HL-60/S4 (cell line): ENCODE measurements around the gene ITGB2.

Experiments used
- in situ Hi-C: fragments of 300-500 bp; cut with MboI; formaldehyde crosslinking; loops from 2 replicates; pipeline ENCODE4 v1.14.3; 2022; ENCODE audit warnings: low sequenced_read_pairs

Gene ITGB2

DNA sequence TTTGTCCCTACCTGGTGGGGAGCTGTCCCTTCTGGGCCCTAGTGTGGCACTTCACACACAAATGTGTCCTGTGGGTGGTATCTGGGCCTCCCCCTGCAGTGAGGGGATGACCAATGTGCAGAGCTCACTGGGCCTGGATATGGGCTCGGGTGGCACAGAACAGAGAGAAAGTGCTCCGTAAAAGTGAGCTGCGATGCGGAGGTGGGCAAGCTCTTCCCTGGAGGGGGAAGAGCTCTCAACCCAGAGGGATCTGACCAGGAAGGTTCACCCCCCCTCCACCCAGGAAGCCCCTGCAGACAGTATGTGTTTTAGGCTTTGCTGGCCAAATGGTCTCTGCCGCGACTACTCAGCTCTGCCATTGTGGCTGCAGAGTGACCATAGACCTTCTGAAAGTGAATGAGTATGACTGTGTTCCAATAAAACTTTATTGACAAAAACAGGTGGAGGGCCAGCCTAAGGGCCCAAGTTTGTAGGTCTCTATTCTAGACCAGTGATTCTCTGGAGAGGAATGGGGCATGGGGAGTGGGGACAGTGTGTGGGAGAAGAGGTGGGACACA is 8.6 kb upstream of the ITGB2 start:
- in situ Hi-C loops, result loop anchor here (5.0 to 25.0 kb wide), 2 partner anchors 37 to 417 kb away; no protein-coding TSS in a partner anchor

DNA sequence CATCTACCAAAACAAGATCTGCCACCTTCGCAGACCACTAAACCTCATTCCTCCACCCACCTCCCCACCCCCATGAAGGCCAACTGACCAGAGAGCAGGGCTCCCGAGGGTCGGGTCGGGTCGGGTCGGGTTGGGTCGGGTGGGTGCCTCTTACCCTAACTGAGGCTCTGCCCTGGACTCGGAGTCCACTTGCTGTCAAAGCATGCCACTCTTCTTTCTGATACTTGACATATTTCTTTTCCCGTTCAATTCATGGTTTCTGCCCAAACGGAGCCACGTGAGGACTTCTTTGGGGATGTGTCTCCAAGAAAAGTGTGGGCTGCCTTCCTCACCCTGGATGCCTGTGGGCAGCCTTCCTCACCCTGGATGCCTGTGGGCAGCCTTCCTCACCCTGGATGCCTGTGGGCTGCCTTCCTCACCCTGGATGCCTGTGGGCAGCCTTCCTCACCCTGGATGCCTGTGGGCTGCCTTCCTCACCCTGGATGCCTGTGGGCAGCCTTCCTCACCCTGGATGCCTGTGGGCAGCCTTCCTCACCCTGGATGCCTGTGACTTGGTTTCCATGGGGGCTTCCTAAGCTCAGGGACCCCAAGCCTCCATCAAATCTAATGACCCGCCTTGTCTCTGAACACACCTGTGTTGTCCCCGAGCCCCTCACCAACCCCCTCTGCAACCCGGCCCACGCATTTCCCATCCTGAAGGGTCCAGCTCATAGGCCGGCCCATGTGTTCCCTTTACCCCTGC is 8.0 kb upstream of the ITGB2 start:
- in situ Hi-C loops, result loop anchor here (5.0 to 25.0 kb wide), 2 partner anchors 36 to 416 kb away; no protein-coding TSS in a partner anchor

DNA sequence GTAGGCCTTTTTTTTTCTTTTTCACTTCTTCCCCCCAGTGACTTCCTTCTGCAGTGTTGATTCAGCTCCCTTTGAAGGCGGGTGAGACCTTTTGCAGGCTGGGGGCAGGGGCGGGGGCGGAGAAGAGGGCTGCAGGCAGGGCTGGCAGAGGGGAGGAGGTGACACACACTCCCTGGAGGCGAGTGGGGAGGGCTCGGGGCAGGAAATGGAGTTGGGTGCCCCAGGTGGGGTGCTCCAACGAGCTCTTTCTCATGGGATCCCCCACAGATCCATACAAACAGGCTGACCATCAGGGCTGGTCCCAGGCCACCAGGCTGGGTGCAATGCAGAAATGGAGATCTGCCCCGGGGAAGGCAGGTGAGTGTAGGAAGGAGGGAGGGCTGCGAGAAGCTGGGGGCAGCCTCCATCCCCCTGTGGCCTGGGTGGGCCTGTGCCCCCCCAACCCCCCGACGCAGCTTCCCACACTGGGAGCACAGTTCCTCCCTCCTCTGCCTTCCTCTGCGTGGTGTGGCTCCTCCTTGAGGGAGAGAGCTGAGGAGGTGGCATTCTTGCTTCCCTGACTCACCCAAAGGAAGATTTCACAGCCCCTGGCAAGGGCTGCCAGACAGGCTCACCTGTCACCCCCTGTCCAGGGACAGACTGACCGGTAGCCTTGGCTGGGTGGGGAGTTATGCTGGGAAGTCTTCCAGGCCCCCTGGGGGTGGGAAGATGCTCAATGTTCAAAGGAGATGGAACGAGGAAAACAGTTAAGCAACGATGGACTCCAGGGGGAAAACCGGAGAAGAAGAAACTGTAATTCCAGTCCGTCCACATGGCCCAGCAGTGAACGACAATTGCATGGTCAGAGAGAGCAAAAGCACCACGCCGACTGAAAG is 7.1 kb upstream of the ITGB2 start:
- in situ Hi-C loops, result loop anchor here (5.0 to 25.0 kb wide), 2 partner anchors 36 to 416 kb away; no protein-coding TSS in a partner anchor

DNA sequence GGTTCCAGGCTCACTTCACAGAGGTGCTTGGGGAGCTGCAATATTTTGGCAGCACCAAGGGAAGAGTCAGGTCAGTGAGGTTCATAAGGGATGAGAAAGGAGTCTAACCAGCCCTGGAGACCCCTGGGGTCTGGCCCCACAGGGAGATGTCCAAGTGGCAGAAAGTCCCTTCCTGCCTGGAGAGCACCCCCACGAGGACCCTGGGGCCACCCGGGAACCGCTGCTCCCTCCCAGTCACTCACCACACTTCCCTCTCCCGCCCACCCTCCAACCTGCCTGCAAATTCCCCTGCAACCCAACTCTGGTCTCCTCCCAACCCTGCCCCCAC is 6.5 kb upstream of the ITGB2 start:
- in situ Hi-C loops, result loop anchor here (5.0 to 25.0 kb wide), 2 partner anchors 35 to 415 kb away; no protein-coding TSS in a partner anchor

DNA sequence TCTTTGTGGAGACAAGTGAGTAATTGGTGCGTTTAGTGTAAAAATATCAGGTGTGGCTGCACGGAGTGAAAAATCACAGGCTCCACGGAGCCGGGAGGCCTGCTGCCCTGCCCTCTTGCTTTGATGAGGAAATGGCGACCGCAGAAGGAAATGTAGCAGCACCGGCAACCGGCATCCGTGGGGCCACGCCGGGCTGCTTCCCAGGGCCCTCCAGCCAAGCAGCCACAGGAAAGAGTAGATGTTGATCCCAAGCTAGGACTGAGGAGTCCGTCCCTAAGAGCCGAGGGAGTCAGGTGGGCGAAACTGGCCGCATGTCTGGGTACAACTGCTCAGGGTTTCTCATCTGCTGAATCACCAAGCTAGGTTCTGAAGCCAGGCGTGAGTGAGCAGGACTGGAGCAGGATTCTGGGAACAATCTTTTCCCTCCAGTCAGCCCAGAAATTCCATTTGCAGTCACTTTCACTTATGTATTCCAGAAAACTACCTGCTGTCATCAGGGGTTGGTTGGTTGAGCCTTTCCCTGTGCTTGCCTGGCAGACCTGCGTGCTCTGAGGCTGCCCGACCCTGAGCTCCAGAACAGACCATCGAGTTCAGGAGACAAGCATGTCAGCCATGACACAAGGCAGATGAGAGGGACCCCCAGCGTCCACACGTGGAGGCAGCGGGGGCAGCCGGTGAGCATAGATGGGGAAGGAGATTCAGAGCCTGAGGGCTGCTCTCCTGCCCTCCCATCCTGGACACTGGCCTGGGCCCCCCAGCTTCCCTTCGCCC is 5.8 kb upstream of the ITGB2 start:
- in situ Hi-C loops, result loop anchor here (5.0 to 25.0 kb wide), 2 partner anchors 34 to 414 kb away; no protein-coding TSS in a partner anchor

DNA sequence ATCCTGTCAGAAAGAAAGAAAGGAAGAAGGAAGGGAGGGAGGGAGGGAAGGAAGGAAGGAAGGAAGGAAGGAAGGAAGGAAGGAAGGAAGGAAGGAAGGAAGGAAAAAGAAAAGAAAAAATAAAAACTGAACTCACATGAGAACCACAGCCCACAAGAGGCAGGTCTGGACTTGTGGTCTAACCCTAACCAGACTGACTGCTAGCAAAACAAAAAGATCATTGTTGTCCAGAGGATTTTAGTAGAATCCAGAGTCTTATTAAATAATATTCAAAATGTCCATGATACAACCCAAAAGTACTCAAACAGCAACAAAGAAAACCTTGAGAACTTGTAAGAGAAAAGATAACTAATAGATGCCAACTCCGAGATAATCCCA is 4.7 kb upstream of the ITGB2 start:
- in situ Hi-C loops, result loop anchor here (5.0 to 25.0 kb wide), 2 partner anchors 33 to 413 kb away; no protein-coding TSS in a partner anchor

DNA sequence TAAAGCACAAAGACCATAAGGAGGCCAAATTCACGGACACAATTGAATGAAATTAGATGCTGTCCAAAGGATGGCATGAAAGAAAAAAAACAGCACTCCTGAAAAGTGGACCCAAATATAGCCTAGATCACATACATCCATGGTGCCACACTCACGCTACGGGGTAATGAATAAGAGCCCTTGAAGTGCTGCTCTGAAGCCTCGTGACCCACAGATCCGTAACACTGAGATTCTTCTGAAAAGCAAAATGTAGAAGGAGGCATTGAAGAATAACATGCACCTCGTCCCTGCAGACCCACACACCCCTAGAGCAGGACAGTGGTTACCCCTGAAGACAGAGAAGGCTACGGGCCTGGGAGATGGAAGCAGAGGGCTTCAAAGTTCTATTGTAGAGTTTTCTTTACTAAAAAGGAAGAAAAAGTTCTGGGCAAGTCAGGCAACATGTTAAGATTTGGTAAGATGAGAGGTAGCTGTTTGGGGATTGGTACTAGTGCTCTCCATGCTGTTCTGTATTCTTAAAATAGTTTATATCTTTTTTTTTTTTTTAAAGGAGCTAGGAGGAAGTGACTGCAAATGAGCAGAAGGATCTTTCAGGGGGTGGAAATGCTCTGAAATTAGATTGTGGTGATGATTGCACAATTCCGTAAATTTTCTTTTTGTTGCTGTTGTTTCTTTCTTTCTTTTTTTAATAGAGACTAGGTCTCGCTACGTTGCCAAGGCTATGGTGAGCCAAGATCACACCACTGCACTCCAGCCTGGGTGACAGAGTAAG is 4.1 kb upstream of the ITGB2 start:
- in situ Hi-C loops, result loop anchor here (5.0 to 25.0 kb wide), 2 partner anchors 32 to 412 kb away; no protein-coding TSS in a partner anchor

DNA sequence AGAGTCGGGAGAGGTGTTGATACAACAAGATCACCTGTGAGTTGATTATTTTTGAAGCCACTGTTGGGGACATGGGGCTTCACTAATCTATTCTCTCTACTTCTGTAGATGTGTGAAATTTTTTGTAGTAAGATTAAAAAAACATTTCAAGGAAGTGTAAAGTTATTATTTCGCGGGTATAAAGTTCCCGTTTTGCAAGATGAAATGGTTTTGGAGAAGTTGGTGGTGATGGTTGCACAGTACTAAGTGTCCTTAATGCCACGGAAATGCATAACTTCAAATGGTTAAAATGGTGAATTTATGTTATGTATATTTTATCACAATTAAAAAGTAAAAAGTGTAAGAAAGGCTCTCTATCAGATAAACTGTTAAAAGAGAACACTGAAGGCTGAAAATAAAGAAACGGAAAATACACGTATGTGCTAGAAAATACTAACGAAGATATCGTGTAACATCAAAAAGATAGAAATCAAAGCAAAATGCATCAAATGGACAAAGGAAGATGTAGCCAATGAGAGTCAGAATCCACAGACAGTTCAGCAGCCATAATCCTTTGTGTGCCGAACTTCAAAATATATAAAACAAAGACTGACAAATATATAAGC is 2.9 kb upstream of the ITGB2 start:
- in situ Hi-C loops, result no loop called here

DNA sequence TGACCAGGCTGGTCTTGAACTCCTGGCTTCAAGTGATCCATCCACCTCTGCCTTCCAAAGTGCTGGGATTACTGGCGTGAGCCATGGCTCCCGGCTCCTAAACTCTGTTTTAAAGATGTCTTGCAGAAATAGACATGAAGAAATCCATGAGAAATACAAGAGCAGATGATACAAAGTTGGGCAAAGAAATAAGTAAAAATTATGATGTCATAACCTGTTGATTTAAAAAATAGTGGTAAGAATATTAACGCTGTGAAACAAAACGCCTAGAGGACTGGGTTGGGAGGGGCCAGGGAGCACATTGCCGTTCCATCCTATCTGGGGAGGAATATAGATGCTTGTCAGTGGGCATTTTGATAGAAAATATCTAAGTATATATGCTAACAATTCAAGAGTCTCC is 1.2 kb upstream of the ITGB2 start:
- in situ Hi-C loops, result no loop called here

DNA sequence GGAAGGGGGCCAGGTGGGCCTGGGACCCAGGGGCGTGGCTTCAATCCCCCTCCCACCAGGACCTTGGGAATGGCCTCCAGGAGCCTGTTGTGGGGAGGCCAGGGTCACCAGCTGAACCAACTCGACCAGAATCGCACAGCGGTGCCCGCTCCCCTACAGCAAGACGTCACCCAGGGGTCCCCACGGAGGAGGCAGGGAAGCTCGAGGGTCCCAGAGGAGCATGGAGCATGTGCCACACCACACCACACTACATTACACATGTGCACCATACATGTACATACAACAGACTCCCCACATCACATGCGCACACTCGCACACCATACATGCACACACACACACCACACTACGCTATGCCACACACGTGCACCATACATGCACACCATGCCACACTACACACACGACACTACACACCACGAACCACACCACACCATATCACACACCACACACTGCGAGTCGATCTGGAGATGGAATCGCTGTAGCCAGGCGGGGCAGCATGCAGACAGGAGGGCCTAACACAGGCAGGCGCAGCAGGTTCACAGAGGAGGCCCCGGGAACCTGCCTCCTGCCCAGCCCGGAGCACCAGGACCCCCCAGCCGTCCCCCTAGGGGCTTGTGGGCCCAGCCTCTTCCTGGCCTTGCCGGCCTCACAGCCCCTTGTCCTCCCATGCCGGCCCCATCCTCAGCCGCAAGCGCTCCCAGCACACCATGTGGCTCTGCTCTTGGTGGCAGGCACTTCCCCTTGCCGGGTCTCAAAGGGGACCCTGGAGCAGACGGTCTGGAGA is 596 bp downstream of the ITGB2 start:
- in situ Hi-C loops, result no loop called here

DNA sequence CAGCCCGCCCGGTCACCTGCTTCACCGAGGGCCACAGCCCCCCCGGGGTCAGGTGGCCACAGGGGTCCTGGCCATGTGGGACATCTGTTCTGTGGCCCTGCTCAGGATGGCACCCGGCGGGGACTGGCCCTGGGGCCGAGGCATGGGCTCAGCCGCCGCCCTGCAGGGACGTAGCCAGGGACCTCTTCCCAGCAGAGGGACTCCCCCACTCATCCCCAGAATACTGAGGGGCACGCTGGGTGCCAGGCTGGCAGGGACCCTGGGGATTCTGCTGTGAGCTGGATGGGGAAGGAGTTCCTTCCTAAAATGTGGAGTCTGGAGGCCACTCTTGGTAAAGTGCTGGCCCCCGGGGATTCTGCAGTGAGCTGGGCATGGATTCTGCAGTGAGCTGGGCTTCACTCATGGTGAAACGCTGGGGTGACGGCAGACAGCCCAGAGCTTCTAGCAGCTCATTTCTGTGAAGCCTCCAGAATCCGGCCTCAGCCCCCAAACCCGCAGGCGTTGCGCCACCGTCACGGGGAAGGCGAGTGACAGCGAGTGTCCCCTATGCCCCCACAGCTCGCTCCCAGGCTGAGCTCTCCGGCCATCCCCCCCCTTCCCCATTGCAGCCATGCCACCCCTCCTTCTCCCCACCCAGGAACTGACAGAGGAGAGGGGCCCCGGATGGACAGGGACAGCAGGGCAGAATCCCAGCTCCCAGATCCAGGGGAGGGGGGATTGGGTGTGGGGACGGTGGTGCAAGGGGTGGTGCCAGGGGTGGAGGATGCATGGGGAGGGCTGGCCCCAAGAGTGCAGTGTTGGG is 1.4 kb downstream of the ITGB2 start:
- in situ Hi-C loops, result no loop called here

DNA sequence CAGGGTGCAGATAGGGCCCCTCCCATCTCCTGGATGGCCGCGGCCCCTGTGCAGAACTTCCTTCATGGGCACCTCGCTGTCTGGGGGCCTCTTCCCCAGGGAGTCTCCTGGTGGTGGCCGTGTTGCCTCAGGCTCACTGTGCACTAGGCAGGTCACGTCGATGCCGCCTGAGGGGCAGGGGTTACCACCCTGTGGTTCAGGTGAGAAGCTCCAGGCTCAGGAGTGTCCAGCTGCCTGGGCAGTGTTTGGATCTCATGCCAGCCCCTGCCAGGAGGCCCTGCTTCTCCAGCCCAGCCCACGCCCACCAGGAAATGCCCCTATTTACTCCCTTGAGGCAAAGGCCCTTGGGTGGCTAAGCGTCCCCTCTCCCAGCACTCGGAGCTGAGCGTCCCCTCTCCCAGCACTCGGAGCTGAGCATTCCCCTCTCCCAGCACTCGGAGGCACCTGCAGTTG is 2.1 kb downstream of the ITGB2 start:
- in situ Hi-C loops, result no loop called here

DNA sequence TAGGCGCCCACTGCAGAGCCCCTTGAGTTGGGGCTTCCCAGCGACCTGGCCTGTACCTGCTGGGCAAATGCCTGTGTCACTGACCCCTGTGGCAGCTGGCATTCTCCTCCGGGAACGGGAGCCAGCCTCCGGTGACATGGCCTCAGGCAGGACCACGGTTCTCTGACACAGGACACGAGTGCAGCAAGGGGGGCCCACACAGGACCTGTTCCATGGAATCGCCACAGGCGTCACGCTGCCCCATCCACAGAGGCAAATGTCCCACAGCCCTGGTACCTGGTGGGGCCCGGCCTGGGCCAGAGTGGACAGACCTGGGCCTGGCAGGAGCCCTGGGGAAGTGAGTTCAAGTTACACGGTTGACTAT is 2.6 kb downstream of the ITGB2 start:
- in situ Hi-C loops, result no loop called here

DNA sequence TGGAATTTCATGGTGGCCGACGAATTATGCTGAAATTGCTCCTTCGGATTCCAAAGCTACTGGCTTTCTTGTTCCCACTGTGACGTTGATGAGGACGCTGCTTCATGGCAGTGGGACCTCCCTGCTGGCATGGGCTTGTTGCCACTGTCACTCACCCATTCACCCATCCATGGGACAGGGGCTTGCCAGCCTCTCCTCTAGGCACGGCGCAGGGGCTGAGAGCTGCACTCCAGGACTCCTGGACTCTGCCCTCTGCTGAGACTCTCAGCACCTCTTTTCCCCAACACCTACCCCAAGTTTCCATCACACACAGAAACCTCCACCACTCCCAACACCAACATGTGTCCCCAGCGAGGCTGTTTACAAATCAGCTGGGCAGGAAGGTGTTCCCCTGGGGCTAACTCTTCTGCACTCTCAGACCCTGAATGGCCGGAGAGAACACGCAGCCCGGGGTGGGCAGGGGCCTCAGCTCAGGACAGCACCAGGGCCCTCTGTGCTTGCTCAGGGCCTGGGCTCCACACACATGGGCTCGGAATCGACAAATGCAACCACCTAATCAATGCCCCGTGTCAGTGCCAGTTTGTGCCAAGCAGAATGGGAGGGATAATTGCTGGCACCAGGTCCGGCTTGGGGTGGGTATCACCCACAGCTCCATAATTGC is 3.1 kb downstream of the ITGB2 start:
- in situ Hi-C loops, result no loop called here

DNA sequence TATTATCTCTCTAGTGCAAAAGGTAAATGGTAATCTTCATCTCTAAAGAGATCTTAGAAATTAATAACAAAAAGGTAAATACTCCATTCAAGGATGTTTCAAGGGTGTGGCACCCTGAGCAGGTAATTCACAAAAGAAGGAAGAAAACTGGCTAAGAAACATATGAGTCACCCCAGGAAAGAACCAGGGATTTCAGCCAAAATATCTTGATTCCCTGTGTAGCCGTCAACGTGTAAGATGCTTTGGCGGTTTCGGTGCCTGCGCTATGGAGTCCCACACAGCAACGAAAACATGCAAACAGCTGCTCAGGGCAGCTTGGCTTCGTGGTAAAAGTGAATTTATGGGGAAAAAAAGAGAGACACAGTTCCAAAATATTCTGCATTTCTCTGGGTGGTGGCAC is 3.7 kb downstream of the ITGB2 start:
- in situ Hi-C loops, result no loop called here

DNA sequence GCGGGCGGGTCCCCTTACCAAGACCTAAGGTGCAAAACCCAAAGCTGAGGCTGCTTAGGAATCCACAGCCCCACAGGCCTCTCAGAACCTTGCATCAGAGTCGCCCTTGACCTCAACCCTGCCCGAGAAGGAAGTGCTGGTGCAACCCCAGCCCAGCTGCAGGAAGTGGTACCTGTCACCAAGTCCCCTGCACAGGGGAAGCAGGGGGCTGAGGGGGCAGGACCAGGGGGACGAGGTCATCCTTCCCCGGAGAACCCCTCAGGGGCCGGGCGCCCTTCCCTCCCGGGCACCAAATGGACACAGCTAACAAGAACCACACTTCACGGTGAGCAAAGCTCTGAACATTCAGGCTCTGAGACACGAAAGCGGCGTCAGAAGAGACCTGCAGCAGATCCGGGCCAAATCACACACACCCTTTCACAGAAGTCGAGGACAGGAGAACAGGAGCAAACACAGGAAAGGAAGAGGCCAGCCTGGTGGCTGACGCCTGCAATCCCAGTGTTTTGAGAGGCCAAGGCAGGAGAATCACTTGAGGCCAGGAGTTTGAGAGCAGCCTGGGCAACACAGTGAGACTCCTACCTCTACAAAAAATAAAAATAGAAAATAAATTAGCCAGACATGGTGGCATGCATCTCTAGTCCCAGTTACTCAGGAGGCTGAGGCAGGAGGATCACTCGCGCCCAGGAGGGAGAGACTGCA is 6.4 kb downstream of the ITGB2 start:
- in situ Hi-C loops, result no loop called here
